ENCODE results near the gene WDR72. TPM values are rescaled to one million over a fixed set of nuclear protein-coding genes. Genes with fewer than 3 reads are reported as not detected.

The WDR72 gene
- total RNA-seq, 4 donors from 2014 or later = 1.0 to 8.6 (median 4.4) TPM

- no peaks in the 10 kb centered on the region for H3K9me3 ChIP-seq
- no peak overlapping the region for H3K27ac ChIP-seq
- no peak overlapping the region for H3K4me3 ChIP-seq
- no peaks in the 10 kb centered on the region for H3K27me3 ChIP-seq
- WGBS = 96% methylated on average over 4 of the region's 4 CpGs
- H3K36me3 ChIP-seq = no peaks in the 10 kb centered on the region
- TF ChIP-seq POLR2AphosphoS5 (IDR thresholded peaks at IDR 0.05) = no peak
- no peak for TF ChIP-seq EP300 (IDR thresholded peaks at IDR 0.05)
- TF ChIP-seq POLR2A (IDR thresholded peaks at IDR 0.05) = no peak
- no peak for TF ChIP-seq CTCF (IDR thresholded peaks at IDR 0.05)
- DNase-seq (ENCODE audit: low spot score in 2 of 2) = no peak
- no peaks in the 10 kb centered on the region for H3K4me1 ChIP-seq
Measured at GRCh38 chr15:53563627-53564026, 195.8 kb downstream of the WDR72 start.

- no peaks in the 10 kb centered on the region for H3K36me3 ChIP-seq
- WGBS = 53% methylated on average over 7 of the region's 7 CpGs
- TF ChIP-seq CTCF (IDR thresholded peaks at IDR 0.05) (no peak), EP300 (IDR thresholded peaks at IDR 0.05) (no peak), POLR2A (IDR thresholded peaks at IDR 0.05) (no peak)
- no peaks in the 10 kb centered on the region for H3K4me1 ChIP-seq
- no peak for DNase-seq (ENCODE audit: low spot score in 2 of 2)
- H3K4me3 ChIP-seq = no peak overlapping the region
- H3K27ac ChIP-seq = no peak overlapping the region
- H3K27me3 ChIP-seq = no peaks in the 10 kb centered on the region
- H3K9me3 ChIP-seq = no peaks in the 10 kb centered on the region
Measured at GRCh38 chr15:53559364-53560277, 199.8 kb downstream of the WDR72 start.

- no peak for DNase-seq (ENCODE audit: low spot score in 2 of 2)
- Histone ChIP-seq H3K4me1 (no peaks in the 10 kb centered on the region), H3K4me3 (no peak overlapping the region), H3K27me3 (no peaks in the 10 kb centered on the region), H3K36me3 (no peaks in the 10 kb centered on the region), H3K27ac (no peak overlapping the region), H3K9me3 (no peaks in the 10 kb centered on the region)
- WGBS = 72% methylated on average over 1 of the region's 1 CpG
- TF ChIP-seq EP300 (IDR thresholded peaks at IDR 0.05) = no peak
- no peak for TF ChIP-seq POLR2AphosphoS5 (IDR thresholded peaks at IDR 0.05)
- no peak for TF ChIP-seq CTCF (IDR thresholded peaks at IDR 0.05)
- no peak for TF ChIP-seq POLR2A (IDR thresholded peaks at IDR 0.05)
Measured at GRCh38 chr15:53558384-53558783, 201.1 kb downstream of the WDR72 start.

- no peaks in the 10 kb centered on the region for H3K36me3 ChIP-seq
- DNase-seq (ENCODE audit: low spot score in 2 of 2) = no peak
- no peaks in the 10 kb centered on the region for H3K9me3 ChIP-seq
- no peaks in the 10 kb centered on the region for H3K27me3 ChIP-seq
- H3K4me3 ChIP-seq = no peak overlapping the region
- TF ChIP-seq EP300 (IDR thresholded peaks at IDR 0.05) = no peak
- no peak for TF ChIP-seq CTCF (IDR thresholded peaks at IDR 0.05)
- no peak for TF ChIP-seq POLR2A (IDR thresholded peaks at IDR 0.05)
- H3K4me1 ChIP-seq = no peaks in the 10 kb centered on the region
- no peak overlapping the region for H3K27ac ChIP-seq
- 54% methylated on average over 7 of the region's 7 CpGs for whole genome bisulfite sequencing
Measured at GRCh38 chr15:53555226-53555625, 204.2 kb downstream of the WDR72 start.

GRCh38 chr15:53549697-53550305 lies 209.7 kb downstream of the WDR72 start:
- Histone ChIP-seq H3K36me3 (no peaks in the 10 kb centered on the region), H3K4me3 (no peak overlapping the region), H3K9me3 (no peaks in the 10 kb centered on the region), H3K27me3 (no peaks in the 10 kb centered on the region), H3K4me1 (no peaks in the 10 kb centered on the region), H3K27ac (no peak overlapping the region)
- DNase-seq (ENCODE audit: low spot score in 2 of 2) = no peak
- TF ChIP-seq CTCF (IDR thresholded peaks at IDR 0.05) = no peak
- no peak for TF ChIP-seq EP300 (IDR thresholded peaks at IDR 0.05)
- no peak for TF ChIP-seq POLR2AphosphoS5 (IDR thresholded peaks at IDR 0.05)
- no peak for TF ChIP-seq POLR2A (IDR thresholded peaks at IDR 0.05)
- WGBS = 65% methylated on average over 3 of the region's 3 CpGs
